HG03354 (cell line): ENCODE data around the gene NUDT17.

Source experiments
- ATAC-seq: cut with Tn5 transposase; IDR thresholded peaks from one replicate; pipeline ENCODE4 v1.9.1; 2021; ENCODE audit warnings: mild to moderate bottlenecking; ENCODE audit not compliant: unreplicated experiment, poor library complexity, severe bottlenecking

The NUDT17 gene

GRCh38 chr1:145845144-145845513 is 301 bp upstream of the NUDT17 start:
- ATAC-seq = peak; percentile 88

DNA sequence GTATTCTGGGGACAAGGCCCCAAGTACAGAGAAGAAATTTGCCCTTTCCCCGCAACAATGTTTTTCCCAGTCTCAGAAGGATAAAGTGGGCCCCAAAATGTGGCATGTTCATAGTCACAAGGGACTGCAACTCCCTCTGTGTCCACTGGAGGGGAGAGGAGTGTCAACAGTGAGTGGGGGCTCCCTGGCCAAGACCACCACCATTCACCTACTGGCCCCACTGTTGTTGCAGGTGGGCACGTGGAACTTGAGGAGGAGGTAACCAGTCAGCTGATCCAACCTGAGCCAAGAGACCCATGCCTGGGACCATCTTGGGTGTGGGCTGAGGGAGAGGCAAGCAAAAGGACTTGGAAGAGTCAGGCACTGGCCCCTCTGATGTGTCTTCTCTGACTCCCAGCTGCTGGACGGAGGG is 777 bp downstream of the NUDT17 start:
- no peak for ATAC-seq

DNA sequence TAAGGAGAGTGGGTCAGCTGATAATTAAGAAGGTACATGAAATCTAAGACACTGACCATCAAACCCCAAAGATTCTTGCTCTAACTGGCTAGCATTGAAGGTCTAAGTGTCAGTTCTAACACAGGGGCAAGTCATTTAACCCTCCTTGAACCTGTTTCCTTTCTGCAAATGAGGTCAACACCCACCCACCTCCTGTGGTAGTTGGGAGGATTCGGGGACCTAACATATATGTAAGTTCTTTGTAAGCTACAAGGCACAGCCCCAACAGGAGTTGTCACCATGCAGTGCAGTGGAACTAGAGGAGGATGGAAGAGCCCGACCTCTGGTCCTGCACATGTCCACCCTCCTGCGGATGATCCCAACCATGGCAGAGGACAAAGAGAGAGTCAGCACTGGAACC is 2.4 kb downstream of the NUDT17 start:
- ATAC-seq = no peak

- no peak for ATAC-seq
Observed at GRCh38 chr1:145849356-145850160, 4.1 kb downstream of the NUDT17 start.

GRCh38 chr1:145855426-145855948 is 10.1 kb downstream of the NUDT17 start:
- ATAC-seq = no peak

GRCh38 chr1:145857170-145857569 is 11.7 kb downstream of the NUDT17 start:
- ATAC-seq = no peak

GRCh38 chr1:145858238-145858900 is 12.9 kb downstream of the NUDT17 start:
- no peak for ATAC-seq

- peak; percentile 84 for ATAC-seq
Observed at GRCh38 chr1:145858901-145859490, 13.6 kb downstream of the NUDT17 start, which contains the start of gene PIAS3. TSS of gene PIAS3 (minus strand) at chr1:145859081. CDS start at chr1:145858990, 91 bp downstream.

DNA sequence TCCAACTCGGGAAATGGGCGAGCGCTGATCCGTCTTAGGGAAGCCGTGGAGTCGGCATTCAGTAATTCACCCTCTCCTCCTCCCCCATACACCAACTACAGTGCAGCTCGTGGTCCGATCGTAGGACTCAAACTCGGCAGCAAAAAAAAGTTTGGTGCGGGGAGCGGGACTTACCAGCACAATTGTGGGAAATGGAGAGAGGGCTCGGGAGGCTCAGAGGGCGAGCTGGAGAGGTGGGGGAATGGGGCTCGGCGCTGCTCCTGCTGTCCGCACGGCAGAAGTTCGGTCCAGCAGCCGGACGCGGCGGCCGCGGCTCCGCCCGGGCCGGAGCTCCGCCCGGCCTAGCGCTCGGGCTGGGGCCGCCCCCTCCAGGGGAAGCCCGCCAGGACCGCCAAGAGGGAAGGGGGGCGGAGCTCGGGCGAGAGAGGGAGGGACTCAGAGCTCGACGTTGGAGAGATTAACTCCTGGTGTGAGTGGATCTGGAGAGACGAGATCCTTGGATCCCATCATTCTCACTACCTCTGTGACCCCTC is 14.1 kb downstream of the NUDT17 start:
- peak; percentile 71 for ATAC-seq

- ATAC-seq = no peak
Observed at GRCh38 chr1:145863282-145864018, 18.0 kb downstream of the NUDT17 start.

DNA sequence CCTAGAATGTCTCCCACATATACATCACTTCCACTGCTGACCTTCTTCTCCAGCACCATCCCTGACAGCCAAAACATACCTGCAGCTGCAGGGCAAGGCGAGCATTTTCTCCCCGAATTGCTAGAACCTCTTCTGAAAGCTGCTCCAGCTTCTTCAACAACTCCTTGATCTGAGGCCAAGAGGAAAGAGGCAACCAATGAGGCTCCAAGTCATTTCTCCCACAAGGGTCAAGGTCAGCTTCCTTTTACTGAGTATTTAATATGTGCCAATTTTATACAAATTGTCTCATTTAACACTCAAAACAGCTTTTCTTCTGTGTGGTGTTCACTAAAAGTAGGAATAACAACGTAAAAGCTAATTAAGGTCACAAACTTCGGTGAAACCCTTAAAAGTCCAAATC is 22.8 kb downstream of the NUDT17 start:
- no peak for ATAC-seq

DNA sequence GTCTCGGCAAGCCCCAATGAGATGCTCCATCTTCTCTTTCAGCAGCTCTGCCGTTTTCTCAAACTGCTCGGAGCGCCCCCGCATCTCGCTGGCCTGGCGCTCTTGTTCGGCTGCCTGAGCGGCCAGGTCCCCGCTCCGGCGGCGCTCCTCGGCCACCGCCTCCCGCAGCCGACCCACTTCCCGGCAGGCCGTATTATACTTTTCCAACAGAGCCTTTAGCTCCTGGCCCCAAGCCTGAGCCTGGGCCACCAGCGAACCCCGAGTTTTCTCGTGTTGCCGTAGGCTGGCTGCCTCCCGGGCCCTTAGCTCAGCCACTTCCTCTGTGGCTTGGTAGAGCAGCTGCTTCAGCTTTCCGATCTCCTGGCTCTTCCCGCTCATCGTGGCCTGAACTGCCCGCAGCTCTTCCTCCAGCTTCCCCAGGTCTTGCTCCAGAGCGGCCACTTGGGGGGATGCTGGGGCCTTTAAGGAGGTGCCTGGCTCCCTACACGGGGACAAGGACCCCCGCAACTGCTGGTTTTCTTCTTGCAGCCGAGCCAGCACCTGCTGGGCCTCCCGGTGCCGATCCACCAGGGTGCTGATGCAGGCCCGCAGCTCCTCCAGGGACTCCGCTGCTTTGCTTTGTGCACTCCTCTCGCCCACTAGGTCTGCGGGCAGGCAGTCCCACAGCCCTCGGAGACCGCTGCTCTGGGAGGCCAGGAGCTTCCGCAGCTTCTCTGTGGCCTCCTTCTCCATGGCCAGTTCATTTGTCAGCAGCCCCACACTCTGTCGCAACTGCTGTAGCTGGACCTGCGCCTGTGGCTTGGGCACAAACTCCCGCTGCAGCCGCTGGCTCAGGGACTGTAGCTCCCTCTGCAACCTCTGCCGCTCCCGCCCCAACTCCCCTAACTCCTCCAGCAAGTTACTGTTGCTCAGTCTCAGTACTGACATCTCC is 26.8 kb downstream of the NUDT17 start:
- ATAC-seq = no peak

DNA sequence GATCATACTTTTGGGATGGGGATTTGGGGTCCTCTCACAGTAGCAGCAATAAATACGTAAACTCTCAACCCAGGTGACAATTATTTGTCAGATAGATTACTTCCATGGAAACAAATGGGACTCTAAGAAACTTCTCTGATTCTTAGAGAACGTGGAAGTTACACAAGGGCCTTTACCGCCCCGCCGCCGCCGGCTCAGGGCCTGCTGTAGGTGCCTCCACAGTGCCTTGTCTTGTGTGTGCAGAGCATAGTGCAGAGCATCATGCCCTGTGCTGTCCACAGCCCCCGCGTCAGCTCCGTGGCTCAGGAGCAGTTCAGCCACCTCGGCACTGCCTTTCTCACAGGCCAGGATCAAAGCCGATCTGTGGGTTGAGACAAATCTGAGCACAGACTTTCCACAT is 29.2 kb downstream of the NUDT17 start:
- no peak for ATAC-seq

- no peak for ATAC-seq
Observed at GRCh38 chr1:145877923-145878486, 32.6 kb downstream of the NUDT17 start.

- no peak for ATAC-seq
Observed at GRCh38 chr1:145878724-145879123, 33.3 kb downstream of the NUDT17 start.

DNA sequence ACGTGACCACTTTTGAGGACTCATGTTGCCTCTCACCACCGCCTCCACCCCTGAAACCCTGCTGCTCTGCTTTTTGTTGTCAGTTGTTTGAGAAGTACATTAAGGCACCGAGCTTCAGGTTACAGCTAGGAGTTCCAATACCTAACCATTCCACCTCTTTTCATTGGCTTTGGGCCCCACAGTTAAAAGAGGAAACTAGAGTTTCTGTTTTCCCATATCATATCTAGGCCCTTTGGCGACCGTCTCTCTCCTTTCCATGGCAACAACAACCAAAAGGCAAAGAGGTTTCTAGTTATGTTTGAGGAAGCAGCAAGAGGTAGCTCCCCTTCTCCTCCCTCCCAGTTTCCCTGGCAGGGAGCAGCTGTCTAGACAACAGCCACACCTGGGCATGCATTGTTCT is 34.3 kb downstream of the NUDT17 start:
- ATAC-seq = no peak

DNA sequence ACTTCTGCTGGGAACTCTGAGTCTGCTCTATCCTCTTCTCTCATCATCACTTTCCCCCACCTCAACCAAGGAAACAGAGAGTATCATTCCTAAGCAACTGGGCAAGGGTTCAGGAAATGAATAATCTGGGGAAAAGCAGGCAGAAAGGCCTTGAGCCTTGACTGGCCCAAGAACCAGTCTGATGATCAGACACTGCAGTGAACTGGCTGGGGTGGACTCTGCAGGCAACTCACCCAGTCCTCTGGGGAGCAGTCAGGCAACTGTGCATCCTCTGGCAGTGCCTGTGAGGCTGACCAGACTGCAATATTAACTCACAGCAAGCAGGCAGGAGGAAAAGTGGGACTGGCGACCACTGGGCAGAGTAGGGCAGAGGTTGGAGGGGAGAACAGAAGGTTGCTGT is 39.2 kb downstream of the NUDT17 start:
- no peak for ATAC-seq

GRCh38 chr1:145885738-145886287 is 40.4 kb downstream of the NUDT17 start, which contains the start of gene ANKRD35:
TSS of gene ANKRD35 (minus strand) at chr1:145885866. CDS start at chr1:145885758, 108 bp downstream.
- ATAC-seq = peak; percentile 100
